ENCODE data around the gene SLC35F6.

SLC35F6 gene

GRCh38 chr2:26778098-26778497 is 14.0 kb downstream of the SLC35F6 start:
- no peaks in the 10 kb centered on the region for H3K27me3 ChIP-seq (ENCODE audit: insufficient read depth, low read depth, severe bottlenecking)
- no peak overlapping the region for H3K4me3 ChIP-seq (ENCODE audit: low read depth, low read length)
- no peak for TF ChIP-seq CTCF (IDR thresholded peaks at IDR 0.05; ENCODE audit: low read depth, low read length)
- H3K27ac ChIP-seq = no peak overlapping the region
- H3K9me3 ChIP-seq (ENCODE audit: severe bottlenecking) = no peaks in the 10 kb centered on the region
- peaks cover 72% of the 10 kb centered on the region for H3K36me3 ChIP-seq
- DNase-seq = no peak

DNA sequence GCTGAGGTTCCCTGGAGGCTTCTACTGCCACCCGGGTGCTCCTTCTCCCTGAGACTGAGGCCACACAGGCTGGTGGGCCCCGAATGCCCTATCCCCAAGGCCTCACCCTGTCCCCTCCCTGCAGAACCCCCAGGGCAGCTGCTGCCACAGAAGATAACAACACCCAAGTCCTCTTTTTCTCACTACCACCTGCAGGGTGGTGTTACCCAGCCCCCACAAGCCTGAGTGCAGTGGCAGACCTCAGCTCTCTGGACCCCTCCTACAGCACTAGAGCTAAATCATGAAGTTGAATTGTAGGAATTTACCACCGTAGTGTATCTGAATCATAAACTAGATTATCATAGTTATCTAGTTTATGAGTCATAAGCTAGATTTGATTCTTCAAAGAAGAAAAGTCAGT is 14.4 kb downstream of the SLC35F6 start:
- H3K27ac ChIP-seq = no peak overlapping the region; the same call in 1 of the 2 replicates
- H3K36me3 ChIP-seq = peaks cover 72% of the 10 kb centered on the region
- H3K9me3 ChIP-seq (ENCODE audit: severe bottlenecking) = no peaks in the 10 kb centered on the region
- no peak for DNase-seq
- no peak for TF ChIP-seq CTCF (IDR thresholded peaks at IDR 0.05; ENCODE audit: low read depth, low read length)
- no peaks in the 10 kb centered on the region for H3K27me3 ChIP-seq (ENCODE audit: insufficient read depth, low read depth, severe bottlenecking)
- H3K4me3 ChIP-seq (ENCODE audit: low read depth, low read length) = no peak overlapping the region

GRCh38 chr2:26780203-26780760 is 16.2 kb downstream of the SLC35F6 start:
- Histone ChIP-seq H3K27me3 (ENCODE audit: insufficient read depth, low read depth, severe bottlenecking) (no peaks in the 10 kb centered on the region), H3K4me3 (ENCODE audit: low read depth, low read length) (no peak overlapping the region), H3K27ac (no peak overlapping the region), H3K9me3 (ENCODE audit: severe bottlenecking) (no peaks in the 10 kb centered on the region), H3K36me3 (peaks cover 56% of the 10 kb centered on the region)
- no peak for DNase-seq
- TF ChIP-seq CTCF (IDR thresholded peaks at IDR 0.05; ENCODE audit: low read depth, low read length) = no peak

DNA sequence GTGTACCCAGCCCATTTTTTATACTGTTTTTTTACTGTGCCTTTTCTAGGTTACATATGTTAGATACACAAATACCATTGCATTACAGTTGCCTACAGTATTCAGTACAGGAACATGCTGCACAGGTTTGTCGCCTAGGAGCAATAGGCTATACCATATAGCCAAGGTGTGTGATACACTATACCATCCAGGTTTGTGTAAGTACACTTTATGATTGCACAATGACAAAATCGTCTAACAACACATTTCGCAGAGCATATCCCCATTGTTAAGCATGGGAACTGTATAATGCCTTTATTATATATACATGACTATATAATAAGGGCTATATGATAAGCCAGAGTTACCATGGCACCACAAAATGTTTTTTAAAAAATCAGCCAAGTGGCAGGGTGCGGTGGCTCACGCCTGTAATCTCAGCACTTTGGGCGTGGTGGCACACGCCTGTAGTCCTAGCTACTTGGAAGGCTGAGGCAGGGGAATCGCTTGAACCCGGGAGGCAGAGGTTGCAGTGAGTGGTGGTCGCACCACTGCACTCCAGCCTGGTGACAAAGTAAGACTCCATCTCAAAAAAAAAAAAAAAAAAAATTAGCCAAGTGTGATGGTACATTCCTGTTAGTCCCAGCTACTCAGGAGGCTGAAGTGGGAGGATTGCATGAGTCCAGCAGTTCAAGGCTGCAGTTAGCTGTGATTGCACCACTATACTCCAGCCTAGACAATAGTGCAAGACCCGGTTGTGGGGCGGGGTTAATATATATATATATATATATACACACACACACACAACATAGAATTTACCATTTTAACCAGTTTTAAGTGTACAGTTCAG is 19.0 kb downstream of the SLC35F6 start:
- Histone ChIP-seq H3K9me3 (ENCODE audit: severe bottlenecking) (no peaks in the 10 kb centered on the region), H3K27ac (no peak overlapping the region), H3K27me3 (ENCODE audit: insufficient read depth, low read depth, severe bottlenecking) (no peaks in the 10 kb centered on the region), H3K4me3 (ENCODE audit: low read depth, low read length) (no peak overlapping the region), H3K36me3 (peaks cover 32% of the 10 kb centered on the region)
- DNase-seq = no peak
- TF ChIP-seq CTCF (IDR thresholded peaks at IDR 0.05; ENCODE audit: low read depth, low read length) = no peak

GRCh38 chr2:26784570-26785234 is 20.6 kb downstream of the SLC35F6 start:
- no peak for TF ChIP-seq CTCF (IDR thresholded peaks at IDR 0.05; ENCODE audit: low read depth, low read length)
- Histone ChIP-seq H3K4me3 (ENCODE audit: low read depth, low read length) (no peak overlapping the region), H3K27ac (peak overlapping the region; percentile 64), H3K27me3 (ENCODE audit: insufficient read depth, low read depth, severe bottlenecking) (no peaks in the 10 kb centered on the region), H3K36me3 (peaks cover 42% of the 10 kb centered on the region), H3K9me3 (ENCODE audit: severe bottlenecking) (no peaks in the 10 kb centered on the region)
- DNase-seq = no peak

All from WERI-Rb-1 (cell line).